Hepatic stellate cell (primary cell): ENCODE data around the gene DMBX1.
A peak's percentile ranks its signal among the peaks of the same experiment; 100 is the strongest.

Experiments used
- DNase-seq: peaks from one replicate; pipeline ENCODE4 v3.0.0; 2011; ENCODE audit warnings: low spot score

DMBX1 gene

DNA sequence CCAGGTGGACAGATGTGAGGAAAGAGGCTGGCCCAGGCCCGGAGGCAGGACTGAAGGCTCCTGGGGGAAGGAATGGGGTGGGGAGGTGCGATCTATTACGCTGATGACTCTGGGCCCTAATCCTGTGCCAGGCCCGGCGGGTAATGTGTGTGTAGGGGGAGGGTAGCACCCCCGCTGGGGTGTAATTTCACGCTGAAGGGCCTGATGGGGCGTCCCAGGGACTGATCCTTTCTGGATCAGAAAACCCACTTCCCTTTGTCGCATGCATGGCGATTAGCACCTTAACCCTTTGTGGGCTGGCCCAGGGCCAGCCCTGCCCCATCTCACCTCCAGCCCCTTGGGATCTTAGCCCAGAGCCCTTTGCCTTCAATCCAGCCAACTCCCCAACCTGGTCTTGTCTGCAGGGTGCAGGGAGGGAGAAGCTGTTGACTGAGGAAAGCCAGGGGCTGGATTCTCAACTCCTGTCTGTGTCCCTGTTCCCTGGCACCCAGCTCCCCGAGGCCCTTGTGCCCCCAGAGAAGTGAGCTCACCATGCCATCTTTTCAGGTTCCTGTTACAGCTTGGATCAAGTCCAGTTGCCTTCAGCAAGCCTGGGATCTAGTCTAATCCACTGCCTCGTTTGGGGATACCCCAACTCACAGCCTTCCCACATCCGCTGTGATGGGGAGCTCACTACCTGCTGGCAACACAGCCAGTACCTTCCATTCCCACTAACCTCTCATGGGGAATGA lies 35.8 kb downstream of the DMBX1 start:
- DNase-seq = no peak

DNA sequence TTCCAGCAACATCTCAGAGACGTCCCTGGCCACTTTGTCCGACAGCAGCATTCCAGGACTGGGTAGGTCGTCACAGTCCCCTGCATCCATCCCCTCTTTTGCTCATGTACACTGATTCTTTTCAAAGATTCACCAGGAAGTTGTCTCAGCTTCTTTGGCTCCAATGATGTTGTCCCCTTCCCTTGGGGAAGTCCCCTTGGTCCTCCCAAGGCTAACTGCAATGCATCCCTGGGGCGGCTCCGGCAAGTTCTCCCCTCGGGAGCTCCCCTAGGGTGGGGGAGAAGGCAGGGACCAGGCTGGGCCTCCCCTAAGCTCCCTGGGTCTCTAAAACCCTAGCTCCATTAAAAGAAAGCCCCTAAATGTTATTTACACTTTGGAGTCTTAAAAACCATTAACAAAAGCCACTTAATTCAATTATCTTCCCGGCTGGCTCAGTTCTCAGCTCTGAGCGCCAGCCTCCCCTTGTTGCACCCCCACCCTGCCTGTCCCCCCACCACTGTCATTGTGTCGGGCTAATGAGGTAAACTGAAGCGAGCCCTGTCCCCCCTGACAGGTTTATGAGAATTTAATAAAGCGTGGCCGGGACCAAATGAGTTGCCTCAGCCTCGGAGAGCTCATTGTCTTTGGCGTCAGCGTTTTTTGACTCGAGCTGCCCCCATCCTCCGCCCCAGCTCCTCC lies 36.5 kb downstream of the DMBX1 start:
- no peak for DNase-seq

DNA sequence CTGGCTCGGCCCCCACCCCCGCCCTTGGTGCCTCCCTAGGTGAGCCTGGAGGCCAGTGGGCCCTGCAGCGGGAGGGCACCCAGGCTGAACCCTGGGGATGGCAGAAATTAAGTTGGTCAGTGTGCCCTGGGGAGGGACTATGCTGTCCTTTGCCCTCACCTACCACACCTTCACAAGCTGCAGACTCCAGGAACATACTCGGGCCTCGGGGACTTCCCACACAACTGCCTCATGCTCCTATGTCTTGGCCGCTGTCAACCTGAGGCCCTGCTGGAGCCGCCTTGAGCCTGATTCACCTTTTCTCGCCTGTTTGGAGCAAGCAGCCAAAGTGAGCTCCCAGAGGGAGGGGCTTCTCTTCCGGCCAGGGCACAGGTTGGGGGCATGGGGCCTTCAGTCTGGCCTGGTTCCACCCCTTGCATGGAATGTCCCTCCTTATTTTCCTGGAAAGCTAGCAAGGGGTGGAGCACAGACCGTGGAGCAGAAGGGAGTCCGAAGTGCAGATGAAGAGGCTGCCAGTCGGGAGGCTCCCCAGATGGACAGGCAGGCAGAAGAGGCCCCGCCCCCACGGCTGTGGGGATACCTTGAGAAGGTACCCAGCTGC lies 37.2 kb downstream of the DMBX1 start:
- DNase-seq = no peak

DNA sequence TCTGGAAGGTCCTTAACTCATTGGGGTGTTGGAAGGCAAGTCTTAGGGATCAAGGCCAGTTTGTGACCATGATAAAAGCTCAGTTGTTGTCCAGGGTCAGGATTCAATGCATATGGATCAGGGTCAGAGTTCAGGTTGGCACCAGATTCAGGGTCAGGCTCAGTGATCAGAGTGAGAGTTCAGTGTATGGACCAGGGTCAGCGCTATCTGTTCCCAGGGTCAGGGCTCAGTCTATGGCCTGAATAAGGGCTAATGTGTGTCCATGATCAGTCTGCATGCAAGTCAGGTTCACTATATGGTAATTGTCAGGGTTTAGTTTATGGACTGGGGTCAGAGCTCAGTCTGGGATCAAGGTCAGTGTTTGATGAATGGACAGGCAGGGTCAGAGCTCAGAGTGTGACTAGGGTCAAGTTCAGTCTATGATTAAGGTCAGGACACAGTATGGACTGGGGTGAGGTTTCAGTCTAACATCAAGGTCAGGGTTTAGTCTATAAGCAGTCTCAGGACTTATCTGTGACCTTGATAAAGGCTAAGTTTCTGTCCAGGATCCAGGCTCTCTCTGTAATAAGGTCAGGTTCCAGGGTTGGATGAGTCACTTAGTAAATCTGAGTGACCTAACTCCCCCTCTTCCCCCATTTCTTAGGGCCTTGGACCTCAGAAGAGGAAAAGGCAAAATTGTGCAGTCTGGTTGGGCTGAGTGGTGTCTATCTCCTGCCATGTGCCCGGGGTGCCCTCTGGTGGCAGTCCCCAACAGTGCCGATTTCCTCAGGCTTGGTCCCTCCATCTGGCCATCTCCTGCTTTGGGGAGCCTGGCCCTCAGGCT lies 38.0 kb downstream of the DMBX1 start:
- DNase-seq = peak; percentile 89

DNA sequence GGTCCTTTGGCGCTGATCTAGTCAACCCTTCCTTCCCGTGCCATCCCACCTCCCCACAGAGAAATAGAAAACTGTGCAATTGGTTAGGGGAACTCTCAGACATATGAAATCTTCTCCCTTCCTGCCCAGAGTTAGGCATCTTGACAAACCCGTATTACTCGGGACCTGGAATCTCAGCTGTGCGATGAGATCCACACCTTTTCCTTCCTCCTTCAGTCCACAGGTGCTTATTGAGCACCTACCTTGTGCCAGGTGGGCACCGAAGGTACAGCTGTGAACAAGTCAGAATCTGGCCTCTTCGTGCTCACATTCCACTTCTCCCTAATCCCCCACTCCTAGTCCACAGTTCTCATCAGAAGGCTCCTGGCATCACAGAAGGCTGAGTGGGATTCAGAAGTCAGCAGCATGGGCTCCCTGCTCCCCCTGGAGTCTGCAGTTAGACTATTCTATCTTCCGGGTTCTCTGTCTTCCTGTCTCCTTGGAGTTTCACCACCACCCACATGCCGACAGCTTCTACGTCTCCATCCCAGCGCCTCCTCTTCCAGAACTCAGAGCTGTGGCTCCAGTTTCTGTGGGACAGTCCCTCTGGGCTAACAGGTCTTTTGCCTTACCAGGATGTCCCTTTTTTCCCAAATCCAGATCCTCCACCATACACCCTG lies 38.8 kb downstream of the DMBX1 start:
- DNase-seq = no peak

DNA sequence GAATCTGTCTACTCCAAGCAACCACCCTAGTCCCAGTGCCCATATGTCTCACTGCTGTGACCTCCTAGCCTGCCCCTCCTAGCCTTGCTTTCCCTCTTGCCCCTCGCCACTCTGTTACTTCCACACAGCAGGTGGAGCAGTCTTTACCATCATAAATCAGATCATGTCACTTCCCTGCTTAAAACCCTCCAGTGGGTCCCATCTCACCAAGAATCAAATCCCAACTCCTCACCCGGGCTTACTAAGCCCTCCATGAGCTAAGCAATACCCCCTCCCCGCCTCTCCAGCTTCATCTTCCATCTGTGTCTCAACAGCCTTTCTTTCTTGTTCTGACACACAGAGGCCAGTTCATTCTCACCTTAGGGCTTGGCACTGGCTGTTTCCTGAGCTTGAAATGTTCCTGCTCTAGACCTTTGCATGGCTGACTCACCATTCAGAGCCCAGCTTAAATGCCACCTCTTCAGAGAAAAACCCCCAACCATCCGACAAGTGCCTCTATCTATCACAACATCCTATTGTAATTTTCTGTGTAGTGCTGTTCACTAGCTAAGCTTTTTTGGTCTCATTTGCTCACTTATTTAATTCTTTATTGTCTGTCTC lies 39.5 kb downstream of the DMBX1 start:
- no peak for DNase-seq

DNA sequence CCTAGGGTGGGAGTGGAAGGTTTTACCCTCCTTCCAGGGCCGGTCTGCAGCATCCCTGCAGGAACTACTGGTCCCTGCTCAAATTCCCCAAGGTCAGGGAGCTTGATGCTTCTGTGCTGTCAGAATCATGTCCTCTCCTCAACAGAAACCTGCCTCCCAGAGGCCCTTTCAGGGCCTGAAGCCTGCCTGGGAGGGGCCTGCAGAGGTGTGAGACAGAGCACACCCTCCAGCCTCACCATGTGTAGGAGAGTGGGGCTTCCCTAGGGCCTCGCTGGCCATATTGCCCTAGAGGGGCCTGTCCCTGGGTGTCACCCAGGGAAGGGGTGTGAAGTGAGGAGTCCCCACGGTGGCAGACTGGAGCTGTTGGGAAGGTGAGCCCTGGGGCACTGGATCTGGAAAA lies 40.7 kb downstream of the DMBX1 start:
- DNase-seq = no peak

DNA sequence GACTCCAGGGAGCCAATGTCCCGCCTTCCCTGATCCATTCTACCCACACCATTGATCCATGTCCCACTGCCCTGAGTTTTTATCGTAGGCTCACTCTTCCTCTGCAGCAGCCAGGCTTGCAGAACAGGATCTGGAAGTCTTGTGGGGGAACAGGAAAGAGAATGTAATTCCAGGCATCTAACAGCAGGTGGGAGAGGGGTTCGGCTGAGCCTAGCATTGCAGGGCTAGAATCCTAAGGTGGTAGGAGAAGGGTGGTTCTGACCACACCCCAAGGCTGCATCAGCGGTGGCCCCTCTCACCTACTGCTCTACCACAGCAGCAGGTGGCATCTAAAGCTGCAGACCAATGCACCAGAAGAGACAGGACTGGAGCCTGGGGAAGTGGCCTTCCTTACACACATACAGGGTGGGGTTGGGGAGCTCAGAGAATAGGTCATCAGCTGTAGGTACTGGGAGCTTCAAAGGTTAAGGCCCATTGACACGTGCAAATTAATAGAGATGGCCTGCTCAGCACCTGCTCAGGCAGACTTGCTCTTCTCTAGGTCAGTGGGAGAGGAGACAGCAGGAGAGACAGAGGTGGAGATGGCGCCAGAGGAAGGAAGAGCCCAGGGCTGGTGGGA lies 41.3 kb downstream of the DMBX1 start:
- DNase-seq = no peak

DNA sequence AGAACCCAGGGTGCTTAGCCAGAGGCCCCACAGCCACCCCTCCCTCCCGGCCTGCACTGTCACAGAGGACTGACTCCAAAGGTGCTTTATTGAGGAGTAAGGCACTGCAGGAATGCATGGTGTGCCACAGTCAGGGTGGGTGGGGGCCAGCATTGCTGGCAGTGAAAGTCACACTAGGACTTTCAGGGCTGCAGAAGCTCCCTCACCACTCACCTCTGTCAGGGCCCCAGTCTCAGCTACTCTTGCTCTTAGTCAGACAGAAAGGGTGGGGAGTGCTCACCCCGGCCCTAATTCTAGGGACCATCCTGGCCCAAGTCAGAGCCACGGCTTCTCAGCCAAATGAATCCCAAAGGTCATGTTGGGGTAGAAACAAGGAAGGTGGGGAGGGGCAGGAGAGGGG lies 42.5 kb downstream of the DMBX1 start:
- no peak for DNase-seq

DNA sequence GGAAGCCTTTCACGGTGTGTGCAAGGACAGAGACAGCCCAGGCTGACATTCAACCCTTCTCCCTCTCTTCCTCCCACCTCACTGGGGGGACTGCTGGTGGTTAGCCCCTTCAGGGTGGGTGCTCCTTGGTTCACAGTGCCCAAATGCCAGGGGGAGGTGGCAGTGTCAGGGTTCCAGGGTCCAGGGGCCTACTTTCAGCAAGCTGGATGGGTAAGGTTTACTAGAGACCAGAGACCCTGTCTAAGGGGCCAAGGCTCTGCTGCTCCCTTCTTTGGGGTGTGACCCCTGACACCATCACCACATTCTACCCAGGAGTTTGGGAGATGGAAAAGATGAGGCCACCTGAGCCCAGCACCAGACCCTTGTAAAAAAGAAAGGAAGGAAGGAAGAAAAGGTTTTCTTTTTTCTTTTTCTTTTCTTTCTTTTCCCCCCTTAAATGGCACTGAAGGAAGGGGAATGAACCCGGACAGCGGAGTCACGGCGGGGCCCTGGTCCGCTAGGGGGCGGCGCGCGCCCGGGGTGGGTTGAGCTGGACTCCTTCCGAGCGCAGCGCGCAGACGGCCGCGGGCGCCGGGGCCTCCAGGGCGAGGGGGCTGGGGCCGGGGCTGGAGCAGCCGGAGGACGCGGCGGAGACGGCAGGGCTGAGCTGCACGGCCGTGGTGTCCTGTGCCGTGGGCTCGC lies 43.0 kb downstream of the DMBX1 start:
- peak; percentile 88 for DNase-seq

DNA sequence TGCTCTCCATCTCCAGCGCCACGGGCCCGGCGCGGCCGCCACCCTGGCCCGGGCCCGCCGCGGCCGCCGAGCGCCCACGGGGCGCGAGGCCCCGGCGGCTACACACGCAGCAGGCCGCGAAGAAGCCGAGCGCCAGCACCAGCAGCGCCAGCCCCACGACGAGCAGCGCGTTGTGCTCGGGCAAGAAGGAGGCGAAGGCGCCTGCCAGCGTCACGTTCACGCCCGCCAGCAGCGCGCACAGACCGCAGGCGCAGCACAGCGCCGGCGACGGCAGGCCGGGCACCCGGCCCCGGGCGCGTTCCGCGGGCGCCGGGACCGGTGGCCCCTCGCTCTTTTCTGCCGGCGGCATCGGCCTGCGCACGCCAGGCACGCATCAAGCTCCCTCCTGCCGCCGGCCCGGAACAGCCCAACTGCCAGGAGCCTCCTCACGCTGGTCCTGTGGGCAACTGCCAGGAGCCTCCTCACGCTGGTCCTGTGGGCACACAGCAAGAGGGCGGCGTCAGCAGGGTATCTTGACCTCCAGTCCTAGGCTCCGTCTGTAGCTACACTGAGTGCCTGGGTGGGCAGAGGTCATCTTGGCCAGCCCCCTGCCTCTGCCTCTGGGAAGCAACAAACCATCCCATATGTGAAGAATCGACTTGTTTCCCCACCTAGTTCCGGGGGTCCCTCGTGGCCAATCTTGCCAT lies 43.7 kb downstream of the DMBX1 start:
- DNase-seq = peak; percentile 58

DNA sequence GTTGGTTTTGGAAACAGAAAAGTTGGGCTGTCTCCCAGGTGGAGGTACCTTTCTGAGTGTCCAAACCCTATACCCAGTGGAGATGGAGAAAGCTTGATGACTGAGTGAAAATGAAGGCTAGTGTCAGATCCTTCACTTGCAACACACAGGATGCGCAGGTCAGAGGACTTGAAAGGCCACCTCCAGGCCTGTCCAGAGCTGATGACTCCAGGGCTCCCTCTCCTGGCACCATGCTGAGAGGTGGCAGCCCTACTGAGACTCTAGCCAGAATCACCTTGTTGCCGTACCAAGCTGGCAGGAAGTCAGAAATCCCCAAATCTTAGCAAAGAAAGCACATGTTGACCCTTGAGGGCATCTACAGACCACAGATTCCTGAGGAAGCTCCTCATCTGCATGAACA lies 45.4 kb downstream of the DMBX1 start:
- no peak for DNase-seq

DNA sequence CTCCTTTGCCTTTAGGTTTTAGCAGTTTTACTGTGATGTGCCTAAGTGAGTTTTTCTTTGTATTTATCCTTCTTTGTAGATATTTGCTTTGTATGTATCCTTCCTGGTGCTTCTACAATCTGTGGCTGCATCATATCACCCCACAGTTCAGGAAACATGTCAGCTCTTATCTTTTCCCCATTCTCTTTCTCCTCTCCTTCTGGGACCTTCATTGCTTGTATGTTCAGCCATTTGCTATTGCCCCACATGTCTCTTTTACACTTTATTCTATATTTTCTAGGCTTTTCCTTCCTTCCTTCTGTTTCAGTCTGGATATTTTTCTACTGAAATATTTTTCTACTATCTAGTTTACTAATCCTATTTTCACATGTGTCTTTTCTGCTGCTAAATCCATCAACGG lies 46.9 kb downstream of the DMBX1 start:
- no peak for DNase-seq

DNA sequence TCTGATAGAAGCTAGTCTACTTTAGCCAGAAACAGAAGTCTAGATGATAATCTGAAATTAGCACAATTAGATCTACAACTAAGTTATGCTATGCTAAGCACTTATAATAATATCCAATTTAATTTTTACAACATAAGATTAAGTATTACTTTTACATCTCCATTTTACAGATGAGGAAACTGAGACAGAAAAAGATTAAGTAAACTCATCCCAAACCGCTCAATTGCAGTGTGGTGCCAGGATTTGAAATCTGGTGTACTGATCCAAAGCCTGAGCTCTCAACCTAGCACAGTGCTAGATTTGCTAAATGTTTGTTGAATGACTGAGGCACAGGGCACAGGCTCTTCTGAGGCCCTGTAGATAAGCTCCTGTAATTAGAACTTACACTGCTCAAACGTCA lies 48.0 kb downstream of the DMBX1 start:
- DNase-seq = no peak

DNA sequence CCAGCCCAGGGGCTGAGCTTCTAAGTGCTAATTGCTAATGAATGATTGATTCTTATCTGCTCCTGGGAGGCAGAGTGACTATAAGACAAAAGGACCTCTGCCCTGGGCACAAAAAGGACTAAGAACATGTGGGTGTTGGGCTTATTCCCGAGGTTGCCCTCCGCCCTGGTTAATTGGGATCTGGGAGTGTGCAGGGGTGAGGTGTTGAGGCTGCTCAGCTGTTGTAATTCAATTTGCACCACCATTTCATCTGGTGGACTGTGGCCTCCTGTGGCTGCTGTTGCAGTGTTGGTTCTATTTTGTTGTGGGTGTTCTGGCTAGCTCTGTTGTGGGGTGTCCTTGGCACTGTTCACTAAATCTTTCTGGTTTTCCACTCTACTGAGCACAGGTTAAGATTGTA lies 48.5 kb downstream of the DMBX1 start:
- no peak for DNase-seq
